Nephron progenitor cell (in vitro differentiated cells): ENCODE measurements around the gene HOXC4.
A peak's percentile ranks its signal among the peaks of the same experiment; 100 is the strongest.

Source experiments
- DNase-seq: peaks from one replicate; pipeline ENCODE4 v3.0.0; 2021
- H3K27ac Mint-ChIP-seq: 2 replicates; pipeline ENCODE4 v1.8.0; 2021; ENCODE audit warnings: mild to moderate bottlenecking, moderate library complexity, mixed read lengths
- H3K27me3 Mint-ChIP-seq: 2 replicates; pipeline ENCODE4 v1.8.0; 2021; ENCODE audit warnings: mild to moderate bottlenecking, low read depth, mixed read lengths; ENCODE audit not compliant: poor library complexity
- H3K36me3 Mint-ChIP-seq: 2 replicates; pipeline ENCODE4 v1.8.0; 2021; ENCODE audit warnings: low read depth, mixed read lengths
- H3K4me1 Mint-ChIP-seq: 2 replicates; pipeline ENCODE4 v1.8.0; 2021; ENCODE audit warnings: mixed read lengths
- H3K4me3 Mint-ChIP-seq: 2 replicates; pipeline ENCODE4 v1.8.0; 2021; ENCODE audit warnings: mild to moderate bottlenecking, moderate library complexity, mixed read lengths
- H3K9me3 Mint-ChIP-seq: 2 replicates; pipeline ENCODE4 v1.8.0; 2021; ENCODE audit warnings: mild to moderate bottlenecking, moderate library complexity, mixed read lengths
- CTCF ChIP-seq: fragments of 200-600 bp; sonication (generic); IDR thresholded peaks from 2 replicates; pipeline ENCODE4 v1.5.0; 2021; ENCODE audit warnings: antibody characterized with exemption

HOXC4 gene

GRCh38 chr12:54028314-54029201, 25.1 kb upstream of the HOXC4 start, which contains the start of gene HOXC6:
HOXC6 (plus strand) TSS chr12:54028440; CDS start chr12:54028522, 82 bp downstream.
- Mint-ChIP-seq H3K27ac (peak within 1 kb of the TSS; percentile 99), H3K4me1 (peaks cover 93% of the 10 kb centered on the region), H3K36me3 (peaks cover 27% of the 10 kb centered on the region), H3K27me3 (peaks cover 2% of the 10 kb centered on the region), H3K4me3 (peak within 1 kb of the TSS; percentile 91), H3K9me3 (no peaks in the 10 kb centered on the region)
- peak; percentile 40 for DNase-seq
- no peak for TF ChIP-seq CTCF

DNA sequence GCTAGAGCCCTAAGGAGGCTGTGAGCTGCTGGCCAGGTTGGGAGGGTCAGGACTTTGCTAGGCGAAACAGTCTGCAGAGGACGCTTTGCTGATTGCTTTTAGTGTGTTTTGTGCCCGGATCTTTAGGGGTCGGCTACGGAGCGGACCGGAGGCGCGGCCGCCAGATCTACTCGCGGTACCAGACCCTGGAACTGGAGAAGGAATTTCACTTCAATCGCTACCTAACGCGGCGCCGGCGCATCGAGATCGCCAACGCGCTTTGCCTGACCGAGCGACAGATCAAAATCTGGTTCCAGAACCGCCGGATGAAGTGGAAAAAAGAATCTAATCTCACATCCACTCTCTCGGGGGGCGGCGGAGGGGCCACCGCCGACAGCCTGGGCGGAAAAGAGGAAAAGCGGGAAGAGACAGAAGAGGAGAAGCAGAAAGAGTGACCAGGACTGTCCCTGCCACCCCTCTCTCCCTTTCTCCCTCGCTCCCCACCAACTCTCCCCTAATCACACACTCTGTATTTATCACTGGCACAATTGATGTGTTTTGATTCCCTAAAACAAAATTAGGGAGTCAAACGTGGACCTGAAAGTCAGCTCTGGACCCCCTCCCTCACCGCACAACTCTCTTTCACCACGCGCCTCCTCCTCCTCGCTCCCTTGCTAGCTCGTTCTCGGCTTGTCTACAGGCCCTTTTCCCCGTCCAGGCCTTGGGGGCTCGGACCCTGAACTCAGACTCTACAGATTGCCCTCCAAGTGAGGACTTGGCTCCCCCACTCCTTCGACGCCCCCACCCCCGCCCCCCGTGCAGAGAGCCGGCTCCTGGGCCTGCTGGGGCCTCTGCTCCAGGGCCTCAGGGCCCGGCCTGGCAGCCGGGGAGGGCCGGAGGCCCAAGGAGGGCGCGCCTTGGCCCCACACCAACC, 23.9 kb upstream of the HOXC4 start:
- H3K9me3 Mint-ChIP-seq: no peaks in the 10 kb centered on the region
- DNase-seq: peak; percentile 49
- peak overlapping the region; percentile 100 for H3K27ac Mint-ChIP-seq
- H3K27me3 Mint-ChIP-seq: peaks cover 2% of the 10 kb centered on the region
- H3K4me1 Mint-ChIP-seq: peaks cover 84% of the 10 kb centered on the region
- TF ChIP-seq CTCF: no peak
- H3K36me3 Mint-ChIP-seq: peaks cover 19% of the 10 kb centered on the region
- peak overlapping the region; percentile 91 for H3K4me3 Mint-ChIP-seq

- Mint-ChIP-seq H3K9me3 (no peaks in the 10 kb centered on the region), H3K27me3 (peaks cover 2% of the 10 kb centered on the region), H3K36me3 (peaks cover 22% of the 10 kb centered on the region), H3K27ac (peak overlapping the region; percentile 100), H3K4me1 (peaks cover 84% of the 10 kb centered on the region), H3K4me3 (peak overlapping the region; percentile 91)
- no peak for DNase-seq
- TF ChIP-seq CTCF: no peak
These were observed 23.2 kb upstream of the HOXC4 start for GRCh38 chr12:54030442-54030801.

- DNase-seq: peak; percentile 59
- H3K4me1 Mint-ChIP-seq: peaks cover 84% of the 10 kb centered on the region
- peaks cover 22% of the 10 kb centered on the region for H3K36me3 Mint-ChIP-seq
- no peak for TF ChIP-seq CTCF
- H3K27me3 Mint-ChIP-seq: peaks cover 2% of the 10 kb centered on the region
- H3K4me3 Mint-ChIP-seq: peak overlapping the region; percentile 91
- no peaks in the 10 kb centered on the region for H3K9me3 Mint-ChIP-seq
- H3K27ac Mint-ChIP-seq: peak overlapping the region; percentile 100
These were observed 22.7 kb upstream of the HOXC4 start for GRCh38 chr12:54030889-54031471.

DNA sequence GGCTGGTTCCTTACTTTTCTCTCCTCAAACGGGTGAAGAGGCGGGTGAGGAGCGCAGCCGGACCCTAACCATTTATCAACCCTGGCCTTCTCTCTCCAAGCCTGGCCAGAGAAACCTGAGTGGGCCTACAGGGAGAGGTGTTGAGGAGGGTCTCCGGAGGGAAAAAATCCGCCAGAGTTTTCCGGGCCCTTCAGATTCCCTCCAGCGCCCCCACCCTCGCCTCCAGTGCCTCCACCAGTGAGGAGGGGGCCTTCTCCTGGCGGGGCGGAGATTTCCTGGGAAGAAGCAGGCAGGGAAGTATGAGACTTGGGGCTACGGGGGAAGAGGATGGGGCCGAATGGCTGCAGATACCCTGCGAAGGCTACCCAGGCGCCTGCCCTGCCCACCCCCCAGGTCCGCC, 22.2 kb upstream of the HOXC4 start:
- Mint-ChIP-seq H3K4me1 (peaks cover 84% of the 10 kb centered on the region), H3K27me3 (peaks cover 2% of the 10 kb centered on the region), H3K9me3 (no peaks in the 10 kb centered on the region), H3K27ac (peak overlapping the region; percentile 100), H3K4me3 (peak overlapping the region; percentile 91), H3K36me3 (peaks cover 22% of the 10 kb centered on the region)
- no peak for TF ChIP-seq CTCF
- peak; percentile 46 for DNase-seq
